ENCODE measurements around the gene MIAT.
"Not testable (repeated sequence)": the region's sequence is repeated elsewhere in the genome, so short reads cannot be mapped to it uniquely, and the experiment has no call there.

The MIAT gene

GRCh38 chr22:26656891-26657851, at the start of gene MIAT:
TSS of gene MIAT (plus strand) at chr22:26657588.
- no peak for DNase-seq (ENCODE audit: low read depth)

GRCh38 chr22:26608129-26608528, 49.3 kb upstream of the MIAT start:
- no peak for DNase-seq (ENCODE audit: low read depth)

- DNase-seq (ENCODE audit: low read depth): no peak
Observed at GRCh38 chr22:26609287-26609686, 48.1 kb upstream of the MIAT start.

GRCh38 chr22:26610072-26610958, 47.1 kb upstream of the MIAT start:
- no peak for DNase-seq (ENCODE audit: low read depth)

- no peak for DNase-seq (ENCODE audit: low read depth)
Observed at GRCh38 chr22:26610996-26611395, 46.4 kb upstream of the MIAT start.

- DNase-seq (ENCODE audit: low read depth): no peak
Observed at GRCh38 chr22:26612652-26613051, 44.7 kb upstream of the MIAT start.

GRCh38 chr22:26613753-26614152, 43.6 kb upstream of the MIAT start:
- not testable (repeated sequence) for DNase-seq (ENCODE audit: low read depth)

- no peak for DNase-seq (ENCODE audit: low read depth)
Observed at GRCh38 chr22:26614322-26614721, 43.1 kb upstream of the MIAT start.

- DNase-seq (ENCODE audit: low read depth): no peak
Observed at GRCh38 chr22:26615149-26615548, 42.2 kb upstream of the MIAT start.

GRCh38 chr22:26615830-26616435, 41.5 kb upstream of the MIAT start:
- DNase-seq (ENCODE audit: low read depth): no peak

GRCh38 chr22:26616650-26617049, 40.7 kb upstream of the MIAT start:
- DNase-seq (ENCODE audit: low read depth): no peak

GRCh38 chr22:26617271-26618199, 39.9 kb upstream of the MIAT start, which contains the start of gene CRYBB1:
TSS of gene CRYBB1 (minus strand) at chr22:26618027. CDS start at chr22:26616319, 1,708 bp downstream.
- DNase-seq (ENCODE audit: low read depth): no peak

GRCh38 chr22:26618455-26618854, 38.9 kb upstream of the MIAT start:
- DNase-seq (ENCODE audit: low read depth): no peak

GRCh38 chr22:26619510-26619909, 37.9 kb upstream of the MIAT start:
- no peak for DNase-seq (ENCODE audit: low read depth)

GRCh38 chr22:26620197-26620596, 37.2 kb upstream of the MIAT start:
- DNase-seq (ENCODE audit: low read depth): no peak

- no peak for DNase-seq (ENCODE audit: low read depth)
Observed at GRCh38 chr22:26621663-26622062, 35.7 kb upstream of the MIAT start, which contains the start of gene CRYBA4. TSS of gene CRYBA4 (plus strand) at chr22:26621963. CDS start at chr22:26622597, 634 bp downstream.

- no peak for DNase-seq (ENCODE audit: low read depth)
Observed at GRCh38 chr22:26623984-26624383, 33.4 kb upstream of the MIAT start.

- no peak for DNase-seq (ENCODE audit: low read depth)
Observed at GRCh38 chr22:26624803-26625202, 32.6 kb upstream of the MIAT start.

GRCh38 chr22:26629988-26630761, 27.2 kb upstream of the MIAT start:
- DNase-seq (ENCODE audit: low read depth): no peak

- no peak for DNase-seq (ENCODE audit: low read depth)
Observed at GRCh38 chr22:26631282-26631681, 26.1 kb upstream of the MIAT start.

Data from CMK (cell line).